IPS-11a (cell line): Measurements from ENCODE around the gene GRIK2.

Source experiments
- H3K4me3 ChIP-seq: one replicate; pipeline ENCODE4 v1.5.1; 2013; ENCODE audit warnings: low read depth, low read length, control low read depth

GRIK2 gene

DNA sequence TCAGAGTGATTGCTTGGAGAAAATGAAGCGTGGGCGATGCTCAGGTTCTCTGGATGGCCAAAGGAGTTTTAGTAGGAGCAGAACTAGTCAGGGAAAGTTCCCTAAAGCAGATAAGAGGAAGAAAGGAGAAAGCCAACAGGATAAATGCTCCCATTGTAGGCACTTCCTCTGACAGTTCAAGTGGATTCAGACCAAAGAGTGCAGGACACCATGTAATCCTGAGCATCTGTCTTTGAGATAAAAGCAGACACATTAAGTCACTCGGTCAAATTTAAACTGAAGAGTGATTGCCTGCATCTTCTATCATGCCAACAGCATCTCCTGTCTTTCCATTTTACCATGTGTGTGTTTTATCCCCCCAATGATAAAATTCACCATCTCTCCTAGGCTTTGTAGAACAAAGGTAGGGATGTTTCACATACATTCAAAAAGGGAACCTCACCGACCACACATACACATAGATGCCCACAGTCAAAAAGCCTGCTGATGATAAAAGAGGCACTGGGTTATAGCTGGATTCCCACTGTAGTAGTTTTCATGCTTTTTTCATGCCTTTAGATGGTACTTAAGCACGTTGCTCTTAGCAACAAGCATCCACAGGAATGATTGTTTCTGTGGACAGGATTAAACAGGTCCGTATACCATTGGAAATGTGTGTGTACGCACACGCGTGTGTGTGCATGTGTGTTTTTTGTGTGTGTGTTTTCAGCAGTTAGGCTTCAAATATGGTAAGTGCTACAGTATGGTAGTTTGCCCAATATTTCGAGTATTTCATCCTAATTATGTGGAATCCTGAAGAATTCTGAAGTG is 7.0 kb downstream of the GRIK2 start:
- no peak overlapping the region for H3K4me3 ChIP-seq

- no peak overlapping the region for H3K4me3 ChIP-seq
Observed at GRCh38 chr6:101401171-101401570, 7.7 kb downstream of the GRIK2 start.

GRCh38 chr6:101401792-101402621 is 8.5 kb downstream of the GRIK2 start:
- H3K4me3 ChIP-seq: peak overlapping the region; percentile 53

GRCh38 chr6:101402622-101403031 is 9.1 kb downstream of the GRIK2 start:
- H3K4me3 ChIP-seq: peak overlapping the region; percentile 53

GRCh38 chr6:101403216-101403945 is 9.9 kb downstream of the GRIK2 start:
- no peak overlapping the region for H3K4me3 ChIP-seq

DNA sequence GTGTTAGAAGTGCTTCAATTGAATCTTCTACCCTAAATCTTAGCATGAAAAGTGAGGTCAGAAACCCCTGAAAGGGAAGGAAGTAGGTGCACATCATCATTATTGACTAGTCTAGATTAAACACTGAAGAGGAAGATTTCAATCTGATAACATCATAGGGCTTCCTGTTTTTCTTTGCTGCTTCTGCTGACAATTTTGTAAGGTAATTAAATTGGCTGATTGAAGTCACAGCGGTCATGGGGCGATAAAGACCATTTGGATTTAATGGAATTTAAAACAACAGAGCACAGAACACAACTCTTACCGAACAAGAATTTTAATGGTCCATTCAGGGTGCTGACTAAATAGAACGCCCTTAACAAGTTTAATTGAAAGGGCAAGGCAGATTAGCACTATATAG is 11.3 kb downstream of the GRIK2 start:
- no peak overlapping the region for H3K4me3 ChIP-seq

DNA sequence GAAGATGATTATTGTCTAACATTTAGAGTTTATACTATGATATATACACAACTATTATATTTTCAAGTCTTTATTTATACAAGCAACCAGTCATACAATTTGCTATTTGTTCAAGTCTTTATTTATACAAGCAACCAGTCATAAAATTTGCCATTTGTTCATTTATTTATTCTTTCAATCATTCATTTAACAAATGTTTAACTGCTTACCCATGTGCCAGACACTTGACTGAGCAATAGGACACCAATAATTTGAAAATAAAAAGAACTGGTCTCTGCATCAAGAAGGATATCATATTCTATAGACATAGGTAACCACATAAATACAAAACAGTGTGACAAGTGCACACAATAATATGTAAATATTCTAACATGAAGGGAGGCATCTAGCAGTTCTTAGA is 20.3 kb downstream of the GRIK2 start:
- H3K4me3 ChIP-seq: no peak overlapping the region

GRCh38 chr6:101417900-101418299 is 24.4 kb downstream of the GRIK2 start:
- no peak overlapping the region for H3K4me3 ChIP-seq

DNA sequence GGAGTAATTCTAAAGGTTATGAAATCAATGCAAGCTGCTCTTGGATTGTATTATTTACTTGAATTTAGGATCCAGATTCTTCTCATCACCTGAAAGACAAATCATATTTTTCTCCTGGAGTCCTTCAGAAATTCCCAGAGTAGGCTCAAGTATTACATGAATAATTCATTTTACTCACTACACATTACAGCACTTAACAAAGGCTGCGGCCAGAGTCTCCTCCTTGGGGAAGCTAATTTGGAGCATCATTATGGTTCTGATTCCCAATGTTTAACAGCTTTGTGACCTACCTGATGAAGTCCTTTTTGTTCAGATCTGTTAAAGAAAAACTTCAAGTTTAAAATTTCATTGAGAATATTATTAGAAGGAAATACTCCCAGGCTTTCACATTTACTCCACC is 28.7 kb downstream of the GRIK2 start:
- no peak overlapping the region for H3K4me3 ChIP-seq

- H3K4me3 ChIP-seq: no peak overlapping the region
Observed at GRCh38 chr6:101422811-101423210, 29.3 kb downstream of the GRIK2 start.

DNA sequence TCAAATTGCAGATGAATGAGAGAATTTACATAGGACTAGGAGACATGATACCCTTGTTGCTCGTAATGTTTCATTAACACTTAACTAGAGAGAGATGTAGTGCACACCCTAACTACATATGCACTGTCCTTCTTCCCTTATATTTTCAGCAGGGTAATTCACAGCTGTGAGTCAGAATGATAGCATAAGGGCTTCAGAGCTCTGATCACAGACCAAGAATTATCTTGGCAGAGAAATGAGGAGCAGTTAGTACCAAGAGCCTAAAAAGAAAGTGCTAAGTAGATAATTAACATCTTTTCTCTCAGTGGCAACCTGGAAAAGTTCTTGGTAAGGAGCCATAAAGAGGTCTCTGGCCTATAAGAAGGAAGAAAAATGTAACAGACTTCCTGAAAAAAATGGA is 35.8 kb downstream of the GRIK2 start:
- no peak overlapping the region for H3K4me3 ChIP-seq

DNA sequence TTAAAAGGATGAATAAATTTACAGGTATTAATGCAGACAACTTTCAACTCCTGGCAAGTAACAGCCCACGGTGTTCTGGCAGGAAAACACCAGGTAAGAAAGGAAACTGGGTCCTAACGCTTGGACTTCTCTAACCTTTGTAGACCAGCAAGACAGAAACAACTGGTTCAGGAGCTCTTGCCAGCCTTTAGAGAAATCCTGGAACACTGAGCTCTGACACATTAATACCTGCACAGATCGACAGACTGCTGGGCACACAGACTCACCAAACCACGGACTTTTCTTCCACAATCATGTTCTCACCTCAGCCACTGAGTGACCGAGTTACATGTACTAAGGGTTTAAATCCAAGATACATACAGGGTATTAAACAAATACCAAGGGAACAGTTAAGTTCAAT is 36.3 kb downstream of the GRIK2 start:
- H3K4me3 ChIP-seq: no peak overlapping the region

GRCh38 chr6:101433141-101433540 is 39.6 kb downstream of the GRIK2 start:
- no peak overlapping the region for H3K4me3 ChIP-seq

DNA sequence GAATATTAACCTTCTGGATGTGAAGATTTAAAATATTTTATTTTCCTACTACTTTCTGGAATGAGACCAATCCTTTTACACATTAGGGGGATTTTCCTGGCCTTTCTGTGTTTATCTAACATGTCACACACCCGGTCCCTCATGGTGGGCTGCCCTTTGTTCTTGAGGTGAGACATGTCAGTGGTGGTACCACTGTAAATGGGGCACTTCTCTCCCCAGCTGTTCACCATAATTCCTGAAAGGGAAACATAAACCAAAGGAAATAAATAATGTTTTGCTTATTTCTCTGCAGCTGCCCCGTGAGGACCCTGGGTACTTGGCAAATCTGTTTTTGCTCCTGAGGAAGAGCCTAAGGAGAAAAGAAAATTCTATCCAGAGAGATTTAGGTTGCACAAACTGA is 41.1 kb downstream of the GRIK2 start:
- H3K4me3 ChIP-seq: no peak overlapping the region

GRCh38 chr6:101435038-101435437 is 41.5 kb downstream of the GRIK2 start:
- no peak overlapping the region for H3K4me3 ChIP-seq

DNA sequence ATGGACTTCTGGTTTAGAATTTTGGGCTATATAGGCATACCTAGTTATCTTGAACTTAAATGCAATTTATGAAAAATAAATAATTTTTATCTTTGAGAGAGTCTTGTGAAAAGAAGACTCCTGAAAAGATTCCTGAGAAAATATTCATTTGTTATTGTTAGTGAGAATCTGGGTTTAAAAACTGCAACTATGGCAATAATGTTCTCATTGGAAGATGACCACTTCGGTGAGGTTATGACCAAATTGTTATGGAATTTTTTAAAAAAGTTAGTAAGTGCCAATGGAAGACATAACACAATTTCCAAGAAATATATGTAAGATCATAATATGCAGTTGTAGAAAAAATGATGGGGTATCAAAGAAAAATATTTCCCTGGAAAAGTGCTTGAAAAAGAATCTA is 46.3 kb downstream of the GRIK2 start:
- H3K4me3 ChIP-seq: no peak overlapping the region

GRCh38 chr6:101443315-101443714 is 49.8 kb downstream of the GRIK2 start:
- H3K4me3 ChIP-seq: no peak overlapping the region

GRCh38 chr6:101444717-101445116 is 51.2 kb downstream of the GRIK2 start:
- no peak overlapping the region for H3K4me3 ChIP-seq

GRCh38 chr6:101445527-101445926 is 52.0 kb downstream of the GRIK2 start:
- H3K4me3 ChIP-seq: no peak overlapping the region

DNA sequence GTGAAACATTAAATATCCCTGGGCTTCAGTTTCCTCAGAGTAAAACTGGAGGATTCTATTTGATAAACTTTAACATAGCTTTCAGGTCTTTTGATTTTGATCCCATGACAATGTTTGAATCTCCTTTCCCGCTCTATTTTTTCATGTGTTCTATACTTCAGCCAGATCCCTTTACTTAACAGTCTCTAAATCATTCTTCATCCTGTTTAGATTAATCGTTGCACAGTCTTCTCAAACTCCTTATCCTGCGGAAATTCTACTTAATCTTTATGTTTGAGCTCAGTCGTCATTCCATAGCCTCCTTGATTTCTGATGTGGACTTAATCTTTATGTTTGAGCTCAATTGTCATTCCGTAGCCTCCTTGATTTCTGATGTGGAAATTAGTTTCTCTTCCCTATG is 57.4 kb downstream of the GRIK2 start:
- no peak overlapping the region for H3K4me3 ChIP-seq

- no peak overlapping the region for H3K4me3 ChIP-seq
Observed at GRCh38 chr6:101451981-101452380, 58.5 kb downstream of the GRIK2 start.

GRCh38 chr6:101453221-101453620 is 59.7 kb downstream of the GRIK2 start:
- no peak overlapping the region for H3K4me3 ChIP-seq
